GM12874 (cell line): ENCODE results near the gene ASIC4.

Experiments used
- CTCF ChIP-seq: IDR thresholded peaks from 2 replicates; pipeline ENCODE4 v1.5.1; 2011; ENCODE audit warnings: low read depth, mild to moderate bottlenecking, control low read depth, low read length, moderate library complexity; ENCODE audit not compliant: insufficient read depth

The ASIC4 gene

GRCh38 chr2:219483451-219484342 is 30.6 kb upstream of the ASIC4 start:
- TF ChIP-seq CTCF: no peak

- no peak for TF ChIP-seq CTCF
These were observed 29.7 kb upstream of the ASIC4 start for GRCh38 chr2:219484343-219485200.

GRCh38 chr2:219485201-219485580 is 29.1 kb upstream of the ASIC4 start:
- no peak for TF ChIP-seq CTCF

GRCh38 chr2:219486380-219486959 is 27.8 kb upstream of the ASIC4 start:
- no peak for TF ChIP-seq CTCF

- TF ChIP-seq CTCF: no peak
These were observed 26.0 kb upstream of the ASIC4 start for GRCh38 chr2:219488149-219488843.

GRCh38 chr2:219488844-219489194 is 25.5 kb upstream of the ASIC4 start:
- TF ChIP-seq CTCF: no peak

- no peak for TF ChIP-seq CTCF
These were observed 25.0 kb upstream of the ASIC4 start for GRCh38 chr2:219489315-219489714.
